Activated CD8-positive, alpha-beta memory T cell treated with anti-CD3 and anti-CD28 coated beads for 48 hours (primary cell): ENCODE data around the gene C5AR2.
A peak's percentile ranks its signal among the peaks of the same experiment; 100 is the strongest.
"Not testable (repeated sequence)": the region's sequence is repeated elsewhere in the genome, so short reads cannot be mapped to it uniquely, and the experiment has no call there.

Experiments
- DNase-seq, 3 experiments: peaks; one replicate each; pipeline ENCODE4 v3.0.0-alpha.2; 2020; ENCODE audit warnings: low read depth in 2 of 3, low spot score in 2 of 3

The C5AR2 gene

DNA sequence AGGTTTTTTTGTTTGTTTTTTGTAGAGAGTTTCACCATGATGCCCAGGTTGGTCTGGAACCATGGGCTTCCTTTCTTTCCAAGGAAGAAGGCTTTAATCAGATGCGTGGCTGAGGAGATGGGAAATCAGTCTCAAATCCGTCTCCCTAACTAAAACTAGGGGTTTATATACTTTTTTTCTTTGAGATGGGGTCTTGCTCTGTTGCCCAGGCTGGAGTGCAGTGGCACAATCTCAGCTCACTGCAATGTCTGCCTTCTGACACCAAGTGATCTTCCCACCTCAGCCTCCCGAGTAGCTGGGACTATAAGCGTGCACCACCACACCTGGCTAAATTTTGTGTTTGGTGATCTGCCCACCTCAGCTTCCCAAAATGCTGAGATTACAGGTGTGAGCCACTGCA is 52.6 kb downstream of the C5AR2 start:
- not testable (repeated sequence) for DNase-seq

GRCh38 chr19:47386582-47386981 is 54.6 kb downstream of the C5AR2 start:
- DNase-seq, result not testable (repeated sequence)

DNA sequence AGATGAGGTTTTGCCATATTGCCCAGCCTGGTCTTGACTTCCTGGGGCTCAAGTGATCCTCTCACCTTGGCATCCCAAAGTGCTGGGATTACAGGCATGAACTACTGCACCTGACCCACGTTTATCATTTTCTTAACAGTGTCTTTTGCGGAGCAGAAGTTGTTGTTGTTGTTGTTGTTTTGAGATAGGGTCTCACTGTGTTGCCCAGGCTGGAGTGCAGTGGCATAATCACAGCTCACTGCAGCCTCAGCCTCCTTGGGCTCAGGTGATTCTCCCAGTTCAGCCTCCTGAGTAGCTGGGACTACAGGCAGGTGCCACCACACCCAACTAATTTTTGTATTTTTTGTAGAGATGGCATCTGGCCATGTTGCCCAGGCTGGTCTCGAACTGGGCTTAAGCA is 55.6 kb downstream of the C5AR2 start:
- DNase-seq, result not testable (repeated sequence)

- DNase-seq, result not testable (repeated sequence)
These were observed 56.7 kb downstream of the C5AR2 start for GRCh38 chr19:47388721-47389120.

GRCh38 chr19:47389150-47389556 is 57.2 kb downstream of the C5AR2 start:
- DNase-seq, result no peak

- no peak for DNase-seq
These were observed 58.8 kb downstream of the C5AR2 start for GRCh38 chr19:47390533-47391488.

DNA sequence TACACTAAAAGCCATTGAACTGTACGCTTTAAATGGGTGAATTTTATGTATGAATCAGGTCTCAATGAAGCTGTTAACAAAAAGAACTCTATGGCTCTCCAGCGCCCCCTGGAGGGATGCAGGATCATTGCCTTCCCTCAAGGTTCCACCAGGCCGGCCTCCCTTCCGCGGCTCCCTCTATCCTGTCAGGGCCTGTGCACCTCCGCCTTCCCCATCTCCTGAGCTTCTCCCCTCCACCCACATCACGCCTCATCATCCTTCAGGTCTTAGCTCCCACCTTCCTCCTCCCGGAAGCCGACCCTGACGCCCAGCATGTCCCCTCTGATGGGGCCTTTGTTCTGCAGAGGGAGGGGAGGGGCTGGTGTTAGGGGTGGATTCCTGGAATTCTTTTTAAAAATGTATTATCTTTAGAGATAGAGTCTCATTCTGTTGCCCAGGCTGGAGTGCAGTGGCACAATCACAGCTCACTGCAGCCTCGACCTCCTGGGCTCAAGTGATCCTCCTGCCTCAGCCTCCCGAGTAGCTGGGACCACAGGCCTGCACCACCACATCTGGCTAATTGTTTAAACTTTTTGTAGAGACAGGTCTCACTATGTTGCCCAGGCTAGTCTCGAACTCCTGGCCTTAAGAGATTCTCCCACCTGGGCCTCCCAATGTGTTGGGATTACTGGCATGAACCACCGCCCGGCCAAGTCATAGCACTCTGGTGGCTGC is 59.7 kb downstream of the C5AR2 start:
- peak; percentile 48 to 86 (median 72) for DNase-seq
